Measurements from ENCODE around the gene ERMAP.
A peak's percentile ranks its signal among the peaks of the same experiment; 100 is the strongest.

ERMAP gene

GRCh38 chr1:42816585-42817439, at the start of gene ERMAP, which contains the start of gene SVBP:
Gene ERMAP, plus strand, starts transcription at chr1:42817122. Its CDS starts 13,327 bp downstream, at chr1:42830449.
Gene SVBP, minus strand, starts transcription at chr1:42817397. Its CDS starts 853 bp downstream, at chr1:42816544.
- no peak for TF ChIP-seq CTCF (IDR thresholded peaks at IDR 0.05; ENCODE audit: low read depth, low read length, missing control alignments)
- no peaks in the 10 kb centered on the region for H3K36me3 ChIP-seq (replicated peaks)
- H3K27me3 ChIP-seq (replicated peaks): no peaks in the 10 kb centered on the region
- DNase-seq: peak; percentile 77
- peak within 1 kb of the TSS; percentile 77 for H3K4me3 ChIP-seq (ENCODE audit: low read depth, low read length)
- in situ Hi-C loops (cut with HindIII; ENCODE audit: low pct_ligation_motif_present, low sequenced_read_pairs): no loop called here
- peak within 1 kb of the TSS; percentile 100 for H3K27ac ChIP-seq

- DNase-seq: no peak
- TF ChIP-seq CTCF (IDR thresholded peaks at IDR 0.05; ENCODE audit: low read depth, low read length, missing control alignments): no peak
- Histone ChIP-seq H3K4me3 (ENCODE audit: low read depth, low read length) (peak overlapping the region; percentile 95), H3K27me3 (replicated peaks) (no peaks in the 10 kb centered on the region), H3K27ac (peak overlapping the region; percentile 58), H3K36me3 (replicated peaks) (peaks cover 2% of the 10 kb centered on the region)
- in situ Hi-C loops (cut with HindIII; ENCODE audit: low pct_ligation_motif_present, low sequenced_read_pairs): no loop called here
These were observed 49.4 kb upstream of the ERMAP start for GRCh38 chr1:42767510-42768000.

- Histone ChIP-seq H3K27ac (no peak overlapping the region), H3K4me3 (ENCODE audit: low read depth, low read length) (peak overlapping the region; percentile 95), H3K36me3 (replicated peaks) (no peaks in the 10 kb centered on the region), H3K27me3 (replicated peaks) (no peaks in the 10 kb centered on the region)
- in situ Hi-C loops (cut with HindIII; ENCODE audit: low pct_ligation_motif_present, low sequenced_read_pairs): no loop called here
- TF ChIP-seq CTCF (IDR thresholded peaks at IDR 0.05; ENCODE audit: low read depth, low read length, missing control alignments): no peak
- DNase-seq: no peak
These were observed 48.8 kb upstream of the ERMAP start for GRCh38 chr1:42768172-42768571.

GRCh38 chr1:42769811-42770210, 47.1 kb upstream of the ERMAP start:
- H3K27me3 ChIP-seq (replicated peaks): no peaks in the 10 kb centered on the region
- no peak overlapping the region for H3K27ac ChIP-seq
- DNase-seq: no peak
- H3K36me3 ChIP-seq (replicated peaks): peaks cover 7% of the 10 kb centered on the region
- H3K4me3 ChIP-seq (ENCODE audit: low read depth, low read length): no peak overlapping the region
- in situ Hi-C loops (cut with HindIII; ENCODE audit: low pct_ligation_motif_present, low sequenced_read_pairs): no loop called here
- TF ChIP-seq CTCF (IDR thresholded peaks at IDR 0.05; ENCODE audit: low read depth, low read length, missing control alignments): no peak

GRCh38 chr1:42773420-42773819, 43.5 kb upstream of the ERMAP start:
- no peak overlapping the region for H3K27ac ChIP-seq
- H3K27me3 ChIP-seq (replicated peaks): no peaks in the 10 kb centered on the region
- DNase-seq: no peak
- H3K36me3 ChIP-seq (replicated peaks): peaks cover 28% of the 10 kb centered on the region
- no peak overlapping the region for H3K4me3 ChIP-seq (ENCODE audit: low read depth, low read length)
- in situ Hi-C loops (cut with HindIII; ENCODE audit: low pct_ligation_motif_present, low sequenced_read_pairs): no loop called here
- TF ChIP-seq CTCF (IDR thresholded peaks at IDR 0.05; ENCODE audit: low read depth, low read length, missing control alignments): no peak

Measured in brain microvascular endothelial cell (primary cell).